ENCODE measurements around the gene ANKRD44.

The ANKRD44 gene

GRCh38 chr2:196988639-196989038 lies 321.9 kb downstream of the ANKRD44 start:
- TF ChIP-seq CTCF (IDR thresholded peaks at IDR 0.05) (no peak), ZFX (IDR thresholded peaks at IDR 0.05; ENCODE audit: borderline replicate concordance) (no peak)
- H3K27ac ChIP-seq = no peak overlapping the region

- no peak overlapping the region for H3K27ac ChIP-seq
- no peak for TF ChIP-seq ZFX (IDR thresholded peaks at IDR 0.05; ENCODE audit: borderline replicate concordance)
- TF ChIP-seq CTCF (IDR thresholded peaks at IDR 0.05) = no peak
These were observed 322.8 kb downstream of the ANKRD44 start for GRCh38 chr2:196987649-196988364.

GRCh38 chr2:196987298-196987648 lies 323.3 kb downstream of the ANKRD44 start:
- TF ChIP-seq CTCF (IDR thresholded peaks at IDR 0.05) (no peak), ZFX (IDR thresholded peaks at IDR 0.05; ENCODE audit: borderline replicate concordance) (no peak)
- no peak overlapping the region for H3K27ac ChIP-seq

- TF ChIP-seq CTCF (IDR thresholded peaks at IDR 0.05) (no peak), ZFX (IDR thresholded peaks at IDR 0.05; ENCODE audit: borderline replicate concordance) (no peak)
- H3K27ac ChIP-seq = no peak overlapping the region
These were observed 324.9 kb downstream of the ANKRD44 start for GRCh38 chr2:196985511-196986183.

DNA sequence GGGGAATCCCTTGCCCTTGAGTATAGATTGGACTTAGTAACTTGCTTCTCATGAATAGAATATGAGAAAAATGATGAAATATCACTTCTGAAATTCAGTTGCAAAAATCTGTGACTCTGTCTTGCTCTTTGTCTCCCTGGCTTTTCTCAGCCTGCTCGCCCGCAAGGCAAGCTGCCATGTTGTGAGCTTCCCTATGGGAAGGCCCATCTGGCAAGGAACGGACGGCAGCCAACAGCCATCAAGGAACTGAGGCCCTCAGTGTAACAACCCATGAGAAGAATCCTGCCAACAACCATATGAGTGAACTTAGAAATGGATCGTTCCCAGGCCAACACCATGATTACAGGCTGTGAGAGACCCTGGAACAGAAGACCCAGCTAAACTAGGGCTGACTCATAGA lies 325.7 kb downstream of the ANKRD44 start:
- no peak for TF ChIP-seq ZFX (IDR thresholded peaks at IDR 0.05; ENCODE audit: borderline replicate concordance)
- TF ChIP-seq CTCF (IDR thresholded peaks at IDR 0.05) = no peak
- no peak overlapping the region for H3K27ac ChIP-seq

GRCh38 chr2:196983934-196984333 lies 326.6 kb downstream of the ANKRD44 start:
- no peak overlapping the region for H3K27ac ChIP-seq
- TF ChIP-seq ZFX (IDR thresholded peaks at IDR 0.05; ENCODE audit: borderline replicate concordance) (no peak), CTCF (IDR thresholded peaks at IDR 0.05) (no peak)

- no peak for TF ChIP-seq CTCF (IDR thresholded peaks at IDR 0.05)
- no peak for TF ChIP-seq ZFX (IDR thresholded peaks at IDR 0.05; ENCODE audit: borderline replicate concordance)
- no peak overlapping the region for H3K27ac ChIP-seq
These were observed 330.1 kb downstream of the ANKRD44 start for GRCh38 chr2:196980473-196980872.

Data from 22Rv1 (cell line).